Measurements from ENCODE around the gene CD53.
A peak's percentile ranks its signal among the peaks of the same experiment; 100 is the strongest.

The CD53 gene

GRCh38 chr1:110864287-110864686 is 8.7 kb upstream of the CD53 start:
- no peaks in the 10 kb centered on the region; the same call in 1 of the 2 replicates for H3K36me3 ChIP-seq (ENCODE audit: insufficient read depth, low read length)
- H2AFZ ChIP-seq (ENCODE audit: low read length), result no peak overlapping the region
- H4K20me1 ChIP-seq (ENCODE audit: insufficient read depth, low read length), result no peaks in the 10 kb centered on the region
- TF ChIP-seq CTCF (IDR thresholded peaks at IDR 0.05; ENCODE audit: low read length) (no peak), EZH2 (IDR thresholded peaks at IDR 0.05; ENCODE audit: borderline replicate concordance, low read length) (no peak)
- no peaks in the 10 kb centered on the region for H3K27me3 ChIP-seq (ENCODE audit: insufficient read depth, low read length)
- H3K4me3 ChIP-seq (ENCODE audit: low read depth, low read length, poor library complexity, severe bottlenecking), result no peak overlapping the region
- no peak overlapping the region for H3K4me2 ChIP-seq (ENCODE audit: low read length)
- H3K27ac ChIP-seq (ENCODE audit: low read depth, low read length, poor library complexity, severe bottlenecking), result no peak overlapping the region
- H3K9me3 ChIP-seq (ENCODE audit: low read length), result peaks cover 7% of the 10 kb centered on the region; the same call in 1 of the 2 replicates
- no peaks in the 10 kb centered on the region for H3K79me2 ChIP-seq (ENCODE audit: insufficient read depth, low read length)
- H3K9me2 ChIP-seq (ENCODE audit: low read depth, low read length), result no peaks in the 10 kb centered on the region
- H3K9ac ChIP-seq (ENCODE audit: low read length), result no peak overlapping the region
- no peaks in the 10 kb centered on the region for H3K4me1 ChIP-seq (ENCODE audit: insufficient read depth, low read length, severe bottlenecking)
- no peaks in the 10 kb centered on the region for H3F3A ChIP-seq (ENCODE audit: insufficient read depth, low read length)

DNA sequence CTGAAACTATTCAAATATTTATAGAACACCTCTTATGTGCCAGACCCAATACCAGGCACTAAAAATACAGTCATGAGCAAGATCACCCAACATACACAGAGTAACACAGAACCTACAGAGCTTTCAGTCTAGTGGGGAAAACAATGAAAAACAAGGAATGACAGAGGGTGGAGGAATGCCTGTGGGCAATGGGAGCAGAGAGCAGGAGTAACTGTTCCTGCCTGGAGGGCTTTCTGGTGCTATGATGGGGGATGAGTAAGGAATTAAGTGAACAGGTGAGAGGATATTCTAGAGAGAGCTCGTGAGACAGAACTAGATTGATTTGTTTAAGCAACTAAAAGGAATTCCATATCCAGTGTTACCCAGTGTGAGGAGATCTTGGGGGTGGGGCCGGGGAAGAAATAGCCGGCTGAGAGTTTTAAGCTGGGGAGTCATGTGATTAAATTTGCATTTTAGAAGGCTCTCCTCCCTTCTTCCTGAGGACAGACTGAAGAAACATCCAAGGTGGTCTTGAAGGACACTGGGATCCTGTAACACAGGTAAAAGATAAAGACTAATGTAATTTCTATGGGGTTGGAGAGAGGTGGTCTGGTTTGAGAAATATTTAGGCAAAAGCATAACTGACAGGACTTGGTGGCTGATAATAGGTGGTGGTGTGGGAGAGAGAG is 2.1 kb upstream of the CD53 start:
- peaks cover 37% of the 10 kb centered on the region for H3K4me1 ChIP-seq (ENCODE audit: insufficient read depth, low read length, severe bottlenecking)
- peaks cover 4% of the 10 kb centered on the region for H3K36me3 ChIP-seq (ENCODE audit: insufficient read depth, low read length)
- H3K4me2 ChIP-seq (ENCODE audit: low read length), result peak overlapping the region; percentile 99
- H3K27me3 ChIP-seq (ENCODE audit: insufficient read depth, low read length), result no peaks in the 10 kb centered on the region
- no peaks in the 10 kb centered on the region for H3F3A ChIP-seq (ENCODE audit: insufficient read depth, low read length)
- no peaks in the 10 kb centered on the region for H4K20me1 ChIP-seq (ENCODE audit: insufficient read depth, low read length)
- peaks cover 30% of the 10 kb centered on the region for H3K79me2 ChIP-seq (ENCODE audit: insufficient read depth, low read length)
- peak overlapping the region; percentile 97 for H3K27ac ChIP-seq (ENCODE audit: low read depth, low read length, poor library complexity, severe bottlenecking)
- peaks cover 7% of the 10 kb centered on the region; the same call in 1 of the 2 replicates for H3K9me3 ChIP-seq (ENCODE audit: low read length)
- peak overlapping the region; percentile 96; the same call in 1 of the 2 replicates for H3K9ac ChIP-seq (ENCODE audit: low read length)
- peak overlapping the region; percentile 92 for H3K4me3 ChIP-seq (ENCODE audit: low read depth, low read length, poor library complexity, severe bottlenecking)
- no peak for TF ChIP-seq EZH2 (IDR thresholded peaks at IDR 0.05; ENCODE audit: borderline replicate concordance, low read length)
- TF ChIP-seq CTCF (IDR thresholded peaks at IDR 0.05; ENCODE audit: low read length), result no peak
- no peak overlapping the region for H2AFZ ChIP-seq (ENCODE audit: low read length)
- no peaks in the 10 kb centered on the region for H3K9me2 ChIP-seq (ENCODE audit: low read depth, low read length)

DNA sequence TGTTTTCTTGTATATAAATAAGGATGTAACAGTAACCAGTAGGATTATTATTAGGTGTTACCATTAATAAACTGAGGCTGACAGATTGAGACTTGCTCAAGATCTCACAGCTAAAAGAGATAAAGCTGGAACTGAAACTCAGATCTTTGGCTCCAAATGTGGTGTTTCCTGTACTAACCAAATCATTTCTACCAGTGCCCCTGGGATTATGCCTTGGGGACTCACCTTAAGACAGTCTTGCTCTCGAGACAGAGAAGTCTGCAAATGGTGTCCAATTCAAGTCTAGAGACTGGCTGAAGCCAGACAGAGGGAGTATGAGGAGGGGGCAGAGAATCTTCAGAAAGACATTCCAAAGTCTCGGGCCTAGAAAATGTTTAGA is 593 bp upstream of the CD53 start:
- peaks cover 52% of the 10 kb centered on the region for H3K4me1 ChIP-seq (ENCODE audit: insufficient read depth, low read length, severe bottlenecking)
- no peak for TF ChIP-seq EZH2 (IDR thresholded peaks at IDR 0.05; ENCODE audit: borderline replicate concordance, low read length)
- TF ChIP-seq CTCF (IDR thresholded peaks at IDR 0.05; ENCODE audit: low read length), result no peak
- no peaks in the 10 kb centered on the region for H3F3A ChIP-seq (ENCODE audit: insufficient read depth, low read length)
- peak overlapping the region; percentile 96 for H3K9ac ChIP-seq (ENCODE audit: low read length)
- peak overlapping the region; percentile 97 for H3K27ac ChIP-seq (ENCODE audit: low read depth, low read length, poor library complexity, severe bottlenecking)
- H3K4me2 ChIP-seq (ENCODE audit: low read length), result peak overlapping the region; percentile 99
- no peak overlapping the region for H2AFZ ChIP-seq (ENCODE audit: low read length)
- H3K79me2 ChIP-seq (ENCODE audit: insufficient read depth, low read length), result peaks cover 45% of the 10 kb centered on the region
- peak overlapping the region; percentile 92 for H3K4me3 ChIP-seq (ENCODE audit: low read depth, low read length, poor library complexity, severe bottlenecking)
- H3K27me3 ChIP-seq (ENCODE audit: insufficient read depth, low read length), result no peaks in the 10 kb centered on the region
- H3K9me3 ChIP-seq (ENCODE audit: low read length), result peaks cover 7% of the 10 kb centered on the region; the same call in 1 of the 2 replicates
- no peaks in the 10 kb centered on the region for H4K20me1 ChIP-seq (ENCODE audit: insufficient read depth, low read length)
- no peaks in the 10 kb centered on the region for H3K9me2 ChIP-seq (ENCODE audit: low read depth, low read length)
- peaks cover 11% of the 10 kb centered on the region for H3K36me3 ChIP-seq (ENCODE audit: insufficient read depth, low read length)
